Natural killer cell (primary cell): ENCODE data around the gene KRTAP5-4. TPM values are rescaled to one million over a fixed set of nuclear protein-coding genes. Genes with fewer than 3 reads are reported as not detected.

Experiments used
- ATAC-seq, 3 donors: fragments of 150-1000 bp in 2 of 3; fragments of 200-7000 bp in 1 of 3; cut with Tn5 transposase; 1 replicate in 1 of 3; 2 replicates in 2 of 3; pipeline ENCODE4 v1.10.0; 2021; ENCODE audit warnings: mild to moderate bottlenecking in 2 of 3, moderate library complexity in 2 of 3
- DNase-seq, 2 donors: peaks; one replicate each; pipeline versions ENCODE4 v3.0.0 to v3.0.0-alpha.2; 2013 to 2021; ENCODE audit warnings: mixed read lengths in 1 of 2
- H3K27ac ChIP-seq: one replicate; pipeline ENCODE4 v1.5.1; 2013; ENCODE audit warnings: mild to moderate bottlenecking, low read length
- H3K27me3 ChIP-seq: one replicate; pipeline ENCODE4 v1.6.1; 2013; ENCODE audit warnings: low read length; ENCODE audit not compliant: control insufficient read depth, insufficient read depth
- H3K36me3 ChIP-seq: one replicate; pipeline ENCODE4 v1.6.1; 2013; ENCODE audit warnings: low read length; ENCODE audit not compliant: control insufficient read depth, insufficient read depth
- H3K4me1 ChIP-seq: one replicate; pipeline ENCODE4 v1.6.1; 2013; ENCODE audit warnings: low read length; ENCODE audit not compliant: control insufficient read depth, insufficient read depth
- H3K4me3 ChIP-seq: one replicate; pipeline ENCODE4 v1.5.1; 2013; ENCODE audit warnings: low read length
- H3K9me3 ChIP-seq: one replicate; pipeline ENCODE4 v1.6.1; 2013; ENCODE audit warnings: low read length; ENCODE audit not compliant: control insufficient read depth, insufficient read depth
- H3K27ac Mint-ChIP-seq, 2 donors: one replicate each; pipeline ENCODE4 v1.8.0; 2022; ENCODE audit warnings: mild to moderate bottlenecking in 2 of 2, mixed read lengths in 2 of 2, moderate library complexity in 1 of 2
- H3K27me3 Mint-ChIP-seq, 2 donors: one replicate each; pipeline ENCODE4 v1.8.0; 2022; ENCODE audit warnings: low read depth in 2 of 2, mixed read lengths in 2 of 2
- H3K36me3 Mint-ChIP-seq: one replicate; pipeline ENCODE4 v1.8.0; 2022; ENCODE audit warnings: mixed read lengths
- H3K4me1 Mint-ChIP-seq, 2 donors: one replicate each; pipeline ENCODE4 v1.8.0; 2022; ENCODE audit warnings: mixed read lengths in 2 of 2
- H3K4me3 Mint-ChIP-seq: one replicate; pipeline ENCODE4 v1.8.0; 2022; ENCODE audit warnings: mild to moderate bottlenecking, moderate library complexity, mixed read lengths
- H3K9me3 Mint-ChIP-seq, 2 donors: one replicate each; pipeline ENCODE4 v1.8.0; 2022; ENCODE audit warnings: mixed read lengths in 2 of 2
- WGBS: methylation state at CpG from one replicate; pipeline ENCODE4 v1.1.7; 2013; ENCODE audit warnings: missing lambda C conversion rate; ENCODE audit not compliant: insufficient coverage; 5-methylcytosine and 5-hydroxymethylcytosine counted together
- intact Hi-C: fragments of 100-400 bp; cut with micrococcal nuclease; formaldehyde crosslinking; loops from one replicate; pipeline ENCODE4 v1.14.2; 2022
- total RNA-seq, 4 donors: library from RNA; stranded (reverse); fragments of 120-200 nt in 1 of 4; gene quantifications; one replicate each; pipeline versions ENCODE4 v1.2.3 to v1.2.4, GENCODE V29; 2013 to 2022
- TF ChIP-seq, protein P1 (sequence below): fragments of 200-600 bp; IDR thresholded peaks from one replicate; pipeline ENCODE4 v1.8.0; 2022; ENCODE audit warnings: antibody characterized with exemption

KRTAP5-4 gene
- total RNA-seq, 3 donors from 2014 or later (not counting 1 experiment from before 2014, with no cell fraction given), result not detected

DNA sequence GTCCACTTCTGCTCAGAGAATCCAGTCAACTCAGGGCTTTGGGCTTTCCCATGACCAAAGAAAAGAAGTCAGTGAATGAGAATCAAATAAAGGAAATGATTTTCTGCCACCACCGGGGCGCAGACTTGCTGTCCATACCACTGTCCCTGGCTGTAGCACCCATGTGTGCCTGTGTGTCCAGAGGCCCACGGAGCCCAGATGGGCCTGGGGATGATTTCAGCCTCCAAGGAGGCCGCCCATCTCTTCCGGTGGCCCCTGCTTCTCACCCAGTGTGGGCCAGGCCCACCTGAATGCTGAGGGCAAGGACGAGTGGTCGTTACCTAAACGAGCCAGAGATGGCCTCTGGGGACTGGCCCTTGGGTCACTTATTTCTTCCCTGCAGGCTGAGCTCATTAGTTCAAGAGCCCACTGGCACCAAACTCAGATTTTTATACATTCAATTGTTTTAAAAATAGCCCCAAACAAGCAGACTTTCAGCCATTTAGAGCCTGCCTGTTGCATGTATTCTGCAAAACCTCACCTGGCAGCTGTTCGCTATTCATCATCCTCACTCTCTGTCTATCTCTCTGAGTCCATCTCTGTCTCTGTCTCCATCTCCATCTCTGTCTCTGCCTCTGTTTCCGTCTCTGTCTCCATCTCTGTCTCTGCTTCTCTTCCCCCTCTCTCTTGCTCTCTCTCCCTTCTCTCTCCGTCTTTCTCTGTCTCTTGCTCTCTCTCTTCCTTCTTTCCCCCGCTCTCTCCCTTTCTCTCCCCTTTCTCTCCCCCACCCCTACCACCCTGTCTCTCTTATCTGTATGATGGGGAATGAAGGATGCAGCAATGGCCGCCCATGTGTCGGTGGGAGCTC lies 31.8 kb upstream of the KRTAP5-4 start:
- H3K4me1 ChIP-seq, result peaks cover 10% of the 10 kb centered on the region
- H3K4me3 ChIP-seq, result no peak overlapping the region
- H3K4me3 Mint-ChIP-seq, result no peak overlapping the region
- H3K36me3 Mint-ChIP-seq, result no peaks in the 10 kb centered on the region
- no peaks in the 10 kb centered on the region for H3K9me3 Mint-ChIP-seq
- H3K36me3 ChIP-seq, result no peaks in the 10 kb centered on the region
- no peaks in the 10 kb centered on the region for H3K9me3 ChIP-seq
- H3K27me3 ChIP-seq, result no peaks in the 10 kb centered on the region
- DNase-seq (no peak), ATAC-seq (no peak)
- no peak overlapping the region for H3K27ac Mint-ChIP-seq
- H3K4me1 Mint-ChIP-seq, result peaks cover 0 to 1% of the 10 kb centered on the region in 2 donors
- WGBS, result 88% methylated on average over 13 of the region's 14 CpGs
- H3K27ac ChIP-seq, result no peak overlapping the region
- peaks cover 0 to 29% of the 10 kb centered on the region in 2 donors for H3K27me3 Mint-ChIP-seq
- TF ChIP-seq, protein P1, sequence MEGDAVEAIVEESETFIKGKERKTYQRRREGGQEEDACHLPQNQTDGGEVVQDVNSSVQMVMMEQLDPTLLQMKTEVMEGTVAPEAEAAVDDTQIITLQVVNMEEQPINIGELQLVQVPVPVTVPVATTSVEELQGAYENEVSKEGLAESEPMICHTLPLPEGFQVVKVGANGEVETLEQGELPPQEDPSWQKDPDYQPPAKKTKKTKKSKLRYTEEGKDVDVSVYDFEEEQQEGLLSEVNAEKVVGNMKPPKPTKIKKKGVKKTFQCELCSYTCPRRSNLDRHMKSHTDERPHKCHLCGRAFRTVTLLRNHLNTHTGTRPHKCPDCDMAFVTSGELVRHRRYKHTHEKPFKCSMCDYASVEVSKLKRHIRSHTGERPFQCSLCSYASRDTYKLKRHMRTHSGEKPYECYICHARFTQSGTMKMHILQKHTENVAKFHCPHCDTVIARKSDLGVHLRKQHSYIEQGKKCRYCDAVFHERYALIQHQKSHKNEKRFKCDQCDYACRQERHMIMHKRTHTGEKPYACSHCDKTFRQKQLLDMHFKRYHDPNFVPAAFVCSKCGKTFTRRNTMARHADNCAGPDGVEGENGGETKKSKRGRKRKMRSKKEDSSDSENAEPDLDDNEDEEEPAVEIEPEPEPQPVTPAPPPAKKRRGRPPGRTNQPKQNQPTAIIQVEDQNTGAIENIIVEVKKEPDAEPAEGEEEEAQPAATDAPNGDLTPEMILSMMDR, result no peak
- intact Hi-C loops, result loop anchor here (2.0 kb wide), 2 partner anchors 41 to 179 kb away; no protein-coding TSS in a partner anchor

DNA sequence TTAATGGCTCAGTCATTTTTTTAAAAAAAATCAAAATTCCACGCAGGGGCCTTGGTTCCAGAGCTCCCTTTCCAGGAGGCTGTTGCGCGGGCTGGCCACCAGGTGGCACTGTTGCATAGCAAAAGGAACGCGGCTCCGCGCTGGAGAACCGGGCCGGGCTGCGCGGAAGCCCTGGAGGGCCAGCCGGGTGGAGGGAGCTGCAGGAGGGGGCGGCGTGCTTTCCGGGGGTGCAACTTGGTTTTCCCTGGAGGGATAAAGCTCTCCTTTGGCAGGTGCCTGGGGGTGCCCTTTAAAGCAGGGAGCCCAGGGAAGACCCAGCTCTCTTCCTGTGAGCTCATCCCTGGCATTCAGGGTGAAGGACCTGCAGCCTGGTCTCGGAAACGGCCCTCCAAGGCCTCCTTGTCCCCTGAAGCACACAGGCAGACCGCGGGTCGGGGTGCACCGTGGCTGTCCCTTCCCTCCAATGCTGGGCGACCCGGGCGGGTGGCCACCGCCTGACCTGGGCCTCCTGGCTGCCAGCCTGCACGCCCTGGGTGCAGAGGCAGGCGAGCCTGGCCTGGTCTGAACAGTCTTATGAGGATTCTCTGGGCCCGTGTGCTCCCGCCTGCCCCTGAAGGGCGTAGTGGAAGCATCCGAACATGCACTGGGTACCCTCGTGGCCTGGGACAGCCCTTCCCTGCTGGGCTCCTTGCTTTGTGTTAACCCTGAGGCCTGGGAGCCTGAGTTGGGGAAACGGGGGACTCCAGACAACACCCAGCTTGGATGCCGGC lies 31.0 kb upstream of the KRTAP5-4 start:
- no peak overlapping the region for H3K27ac Mint-ChIP-seq
- Histone ChIP-seq H3K27ac (no peak overlapping the region), H3K4me3 (no peak overlapping the region), H3K9me3 (no peaks in the 10 kb centered on the region), H3K4me1 (peaks cover 4% of the 10 kb centered on the region), H3K27me3 (no peaks in the 10 kb centered on the region), H3K36me3 (no peaks in the 10 kb centered on the region)
- intact Hi-C loops, result loop anchor here (1.0 to 2.0 kb wide), 3 partner anchors 42 to 498 kb away; no protein-coding TSS in a partner anchor
- H3K27me3 Mint-ChIP-seq, result peaks cover 0 to 27% of the 10 kb centered on the region in 2 donors
- WGBS, result 40% methylated on average over 34 of the region's 34 CpGs
- TF ChIP-seq, protein P1, result peak; percentile 97
- ATAC-seq, result peak; percentile 79 to 99 (median 95)
- no peaks in the 10 kb centered on the region for H3K9me3 Mint-ChIP-seq
- no peaks in the 10 kb centered on the region for H3K36me3 Mint-ChIP-seq
- DNase-seq, result peak; percentile 82 to 86
- no peaks in the 10 kb centered on the region for H3K4me1 Mint-ChIP-seq
- no peak overlapping the region for H3K4me3 Mint-ChIP-seq

DNA sequence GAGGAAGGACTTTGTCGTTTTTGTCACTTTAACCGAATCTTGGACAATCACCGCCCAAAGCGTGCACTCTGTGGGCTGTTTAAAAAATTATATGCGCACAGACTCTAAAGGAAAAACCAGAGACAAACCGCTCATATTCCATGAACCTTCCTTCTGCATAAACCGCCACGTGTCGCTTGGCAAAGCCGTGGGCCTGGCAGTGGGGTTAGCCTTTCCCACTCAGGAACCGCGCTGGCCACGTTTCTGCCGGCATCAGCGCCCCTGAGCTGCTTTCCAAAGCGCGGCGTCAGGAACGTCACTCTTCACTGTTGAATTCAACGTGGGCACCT lies 30.5 kb upstream of the KRTAP5-4 start:
- intact Hi-C loops, result loop anchor here (1.0 to 2.0 kb wide), 3 partner anchors 42 to 499 kb away; no protein-coding TSS in a partner anchor
- 61% methylated on average over 20 of the region's 20 CpGs for WGBS
- Mint-ChIP-seq H3K4me1 (no peaks in the 10 kb centered on the region), H3K4me3 (no peak overlapping the region), H3K27me3 (peaks cover 0 to 27% of the 10 kb centered on the region in 2 donors), H3K9me3 (no peaks in the 10 kb centered on the region), H3K36me3 (no peaks in the 10 kb centered on the region), H3K27ac (no peak overlapping the region)
- DNase-seq (no peak), ATAC-seq (peak in 1 of 3 donors; percentile 4)
- H3K27ac ChIP-seq, result no peak overlapping the region
- peaks cover 4% of the 10 kb centered on the region for H3K4me1 ChIP-seq
- H3K27me3 ChIP-seq, result no peaks in the 10 kb centered on the region
- TF ChIP-seq, protein P1, result no peak
- no peak overlapping the region for H3K4me3 ChIP-seq
- no peaks in the 10 kb centered on the region for H3K9me3 ChIP-seq
- H3K36me3 ChIP-seq, result no peaks in the 10 kb centered on the region
